Activated naive CD4-positive, alpha-beta T cell treated with anti-CD3 and anti-CD28 coated beads, Interleukin-2, amount 50 U/mL, for 16 hours (primary cell): ENCODE measurements around the gene ECT2.
"Not testable (repeated sequence)": the region's sequence is repeated elsewhere in the genome, so short reads cannot be mapped to it uniquely, and the experiment has no call there.

ENCODE experiments used
- DNase-seq: peaks from one replicate; pipeline ENCODE4 v3.0.0-alpha.2; 2020

The ECT2 gene

GRCh38 chr3:172749230-172749965 is 1.1 kb upstream of the ECT2 start:
- no peak for DNase-seq

- DNase-seq = no peak
Observed at GRCh38 chr3:172750069-172750367, 508 bp upstream of the ECT2 start.

DNA sequence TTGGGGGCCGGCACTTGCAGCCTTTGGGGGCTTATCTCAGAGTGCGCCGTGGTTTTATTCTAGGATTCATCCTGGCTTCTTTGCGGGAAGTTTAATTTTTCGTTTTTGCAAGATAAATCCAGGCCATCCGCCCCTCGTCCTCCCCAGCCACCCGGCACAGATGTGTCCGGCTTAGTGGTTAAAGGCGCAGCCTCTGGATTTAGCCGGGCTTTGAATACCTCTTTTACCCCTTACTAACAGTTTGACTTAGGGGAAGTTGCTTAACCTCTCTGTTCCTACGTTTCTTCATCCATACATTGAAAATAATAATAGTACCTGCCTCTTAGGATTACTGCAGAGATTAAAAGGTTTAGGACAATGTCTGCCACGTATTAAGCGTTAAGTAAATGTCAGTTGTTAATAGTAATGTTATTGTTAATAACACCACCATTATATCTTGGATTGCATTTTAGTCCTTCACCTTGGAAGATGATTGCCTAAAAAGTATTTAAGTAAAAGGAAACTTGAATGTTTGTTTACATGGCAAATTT is 714 bp downstream of the ECT2 start:
- DNase-seq = no peak

GRCh38 chr3:172752651-172753050 is 2.1 kb downstream of the ECT2 start:
- no peak for DNase-seq

- no peak for DNase-seq
Observed at GRCh38 chr3:172753125-172753524, 2.6 kb downstream of the ECT2 start.

DNA sequence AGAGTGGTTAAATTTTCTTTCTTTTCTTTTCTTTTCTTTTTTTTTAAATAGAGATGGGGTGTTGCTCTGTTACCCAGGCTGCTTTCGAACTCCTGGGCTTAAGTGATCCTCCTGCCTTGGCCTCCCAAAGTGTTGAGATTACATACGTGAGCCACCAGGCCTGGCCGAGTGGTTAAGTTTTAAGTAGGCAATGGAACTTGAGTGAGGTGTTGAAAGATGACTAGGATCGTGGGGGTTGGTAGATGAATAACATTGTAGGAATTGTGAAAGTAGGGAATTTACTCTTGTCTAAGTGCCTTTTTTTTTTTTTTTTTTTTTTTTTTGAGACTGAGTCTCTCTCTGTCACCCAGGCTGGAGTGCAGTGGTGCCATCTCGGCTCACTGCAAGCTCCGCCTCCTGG is 9.9 kb downstream of the ECT2 start:
- DNase-seq = not testable (repeated sequence)

DNA sequence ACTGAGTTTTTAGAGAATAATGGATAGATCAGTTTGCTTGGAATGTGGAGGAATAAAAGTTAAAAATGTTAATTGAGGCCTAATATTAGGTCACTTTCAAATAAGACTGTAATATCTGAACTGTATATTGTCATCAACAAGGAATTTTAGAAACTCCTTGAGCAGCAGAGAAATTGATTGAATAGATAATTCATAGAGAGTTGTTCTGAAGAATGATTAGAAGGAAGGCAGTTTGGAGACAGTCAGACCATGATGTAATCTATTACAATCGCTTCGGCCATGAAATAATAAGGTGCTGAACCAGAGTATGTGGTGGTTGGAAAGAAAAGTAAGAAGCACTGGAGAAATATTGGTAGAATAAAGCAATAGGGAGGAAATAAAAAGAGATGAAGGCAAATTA is 15.7 kb downstream of the ECT2 start:
- DNase-seq = no peak

DNA sequence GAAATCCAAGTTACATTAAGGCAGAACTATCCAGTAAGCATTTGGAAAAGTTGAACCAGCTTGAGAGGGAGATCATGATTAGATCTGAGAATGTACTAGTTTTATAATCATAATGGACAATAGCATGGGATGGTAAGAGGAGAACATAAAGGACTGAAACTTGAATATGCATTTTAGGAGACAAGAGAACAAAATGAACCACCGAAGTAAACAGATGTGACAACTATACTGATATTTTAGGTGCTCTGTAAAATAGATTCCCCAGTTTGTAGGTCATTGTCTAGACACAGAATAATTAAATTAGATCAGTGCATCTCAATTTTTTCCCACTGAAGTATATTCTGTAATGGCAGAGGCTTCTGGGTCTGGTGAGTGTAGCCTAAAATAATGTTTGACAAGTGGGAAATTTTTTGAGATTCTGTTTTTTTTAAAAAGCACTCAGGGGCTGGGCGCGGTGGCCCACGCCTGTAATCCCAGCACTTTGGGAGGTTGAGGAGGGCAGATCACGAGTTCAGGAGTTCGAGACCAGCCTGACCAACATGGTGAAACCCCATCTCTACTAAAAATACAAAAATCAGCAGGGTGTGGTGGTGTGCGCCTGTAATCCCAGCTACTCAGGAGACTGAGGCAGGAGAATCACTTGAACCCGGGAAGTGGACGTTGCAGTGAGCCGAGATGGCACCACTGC is 16.3 kb downstream of the ECT2 start:
- no peak for DNase-seq

GRCh38 chr3:172770382-172770781 is 19.9 kb downstream of the ECT2 start:
- DNase-seq = no peak

DNA sequence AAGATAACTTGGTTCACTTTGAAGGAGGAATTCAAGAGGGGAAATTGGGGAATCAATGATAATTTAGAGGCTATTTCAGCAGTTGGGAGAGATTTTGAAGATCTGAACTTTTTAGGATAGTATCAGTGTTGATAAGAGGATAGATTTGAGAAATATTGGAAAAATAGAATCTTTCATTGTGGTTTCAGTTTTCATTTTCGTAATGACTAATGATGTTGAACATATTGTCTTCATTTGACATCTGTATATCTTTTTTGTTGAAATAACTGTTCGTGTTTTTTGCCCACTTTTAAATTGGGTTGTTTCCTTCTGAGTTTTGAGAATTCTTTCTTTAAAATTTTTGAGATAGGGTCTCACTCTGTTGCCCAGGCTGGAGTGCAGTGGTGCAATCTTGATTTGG is 21.1 kb downstream of the ECT2 start:
- no peak for DNase-seq

DNA sequence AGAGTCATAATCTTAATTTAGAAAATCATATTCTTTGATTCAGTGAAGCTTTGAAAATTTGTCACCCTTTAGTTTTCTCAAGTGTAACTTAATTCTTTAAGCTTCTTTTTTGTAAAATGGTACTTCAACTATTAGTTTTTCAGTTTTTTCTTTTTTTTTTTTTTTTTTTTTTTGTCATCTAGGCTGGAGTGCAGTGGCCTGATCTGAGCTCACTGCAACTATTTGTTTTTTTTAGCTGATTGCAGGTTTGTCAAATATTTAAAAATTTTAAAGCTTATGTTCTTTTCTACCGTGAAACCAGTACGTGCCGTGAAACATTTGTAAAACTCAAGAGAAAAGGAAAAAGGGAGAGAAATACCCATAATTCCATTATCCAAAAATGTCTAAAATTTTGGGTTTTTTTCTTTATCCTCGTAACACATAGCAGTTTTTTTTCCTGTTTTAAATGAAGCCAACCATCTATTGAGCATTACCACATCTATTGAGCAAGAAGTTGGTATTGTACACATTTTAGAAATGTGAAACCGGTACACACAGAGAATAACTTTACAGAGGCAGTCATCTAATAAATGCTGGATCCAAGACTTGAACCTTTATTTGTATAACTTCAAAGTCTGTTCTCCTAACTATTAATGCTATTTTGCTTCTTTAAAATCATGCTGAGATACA is 25.7 kb downstream of the ECT2 start:
- DNase-seq = no peak

DNA sequence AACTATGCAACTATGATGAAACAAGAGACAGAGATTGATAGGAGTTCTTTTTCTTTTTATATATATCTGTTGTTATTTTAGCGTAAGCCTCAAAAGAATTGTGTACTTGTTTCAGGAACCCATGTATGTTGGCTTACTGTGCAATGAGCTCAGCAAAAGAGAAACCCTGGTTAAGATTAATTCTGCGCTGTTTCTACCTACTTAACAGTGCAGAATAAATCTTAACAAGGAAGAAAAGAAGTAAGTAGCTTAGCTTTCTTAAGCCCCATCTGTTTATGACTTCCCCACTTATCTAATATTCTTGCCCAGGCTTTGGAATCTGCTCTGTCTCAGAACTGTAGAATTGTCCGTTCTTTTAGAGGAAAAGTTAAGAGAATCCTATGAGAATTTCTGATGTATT is 27.4 kb downstream of the ECT2 start:
- DNase-seq = no peak

- DNase-seq = no peak
Observed at GRCh38 chr3:172782235-172782634, 31.7 kb downstream of the ECT2 start.

DNA sequence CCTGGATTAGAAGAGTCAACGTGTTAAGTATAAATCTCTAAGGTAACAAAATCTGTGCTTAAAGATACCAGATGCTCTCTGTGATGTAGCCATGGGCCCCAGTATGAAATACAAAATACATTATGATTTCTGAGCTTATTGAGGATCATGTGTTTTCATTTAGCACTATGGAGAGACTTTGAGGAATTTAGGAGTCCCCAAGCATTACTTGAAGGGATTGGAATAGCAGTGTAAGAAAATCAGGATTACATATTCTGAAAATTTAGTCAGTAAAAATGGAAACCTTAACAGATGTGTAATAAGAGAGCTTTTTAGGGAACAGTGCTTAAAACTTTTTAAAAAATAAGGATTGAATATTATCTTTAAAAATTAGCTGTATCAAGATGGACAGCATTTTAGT is 35.5 kb downstream of the ECT2 start:
- DNase-seq = no peak

DNA sequence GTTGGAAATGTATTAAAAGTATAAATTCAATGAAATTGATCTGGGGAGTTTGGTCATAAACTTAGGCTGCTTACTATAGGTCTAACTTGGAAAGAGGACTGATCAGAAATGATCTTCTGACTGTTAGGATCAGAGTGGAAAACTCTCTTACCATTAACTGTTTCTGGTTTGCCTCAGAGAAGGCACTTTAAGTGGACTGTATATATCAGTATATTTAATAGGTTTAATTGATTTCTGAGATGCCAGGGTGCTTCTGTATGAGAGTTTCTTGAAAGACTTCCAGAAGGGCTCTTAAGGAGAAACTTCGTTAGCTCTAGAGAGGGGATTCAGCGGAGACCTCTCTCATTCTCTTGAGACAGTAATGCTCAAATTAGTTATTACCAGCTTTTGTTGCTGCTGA is 36.5 kb downstream of the ECT2 start:
- no peak for DNase-seq

DNA sequence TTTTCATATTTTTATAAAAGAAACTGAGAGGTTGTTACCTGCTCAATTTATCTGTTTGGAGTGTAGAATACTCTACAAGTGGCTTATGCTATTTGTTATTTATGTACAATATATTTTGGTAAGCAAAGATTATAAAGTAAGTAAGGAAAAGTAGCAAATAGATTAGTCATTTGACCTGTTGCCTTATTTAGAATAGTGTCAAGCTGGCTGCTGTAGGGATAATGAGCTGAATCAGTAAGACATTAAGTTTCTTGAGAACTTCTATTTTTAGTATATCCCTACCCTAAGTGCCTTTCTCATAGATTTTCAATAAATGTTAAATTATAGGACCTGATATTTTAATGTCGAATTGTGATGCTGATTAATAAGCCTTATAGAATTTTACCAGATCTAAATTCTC is 37.2 kb downstream of the ECT2 start:
- no peak for DNase-seq

DNA sequence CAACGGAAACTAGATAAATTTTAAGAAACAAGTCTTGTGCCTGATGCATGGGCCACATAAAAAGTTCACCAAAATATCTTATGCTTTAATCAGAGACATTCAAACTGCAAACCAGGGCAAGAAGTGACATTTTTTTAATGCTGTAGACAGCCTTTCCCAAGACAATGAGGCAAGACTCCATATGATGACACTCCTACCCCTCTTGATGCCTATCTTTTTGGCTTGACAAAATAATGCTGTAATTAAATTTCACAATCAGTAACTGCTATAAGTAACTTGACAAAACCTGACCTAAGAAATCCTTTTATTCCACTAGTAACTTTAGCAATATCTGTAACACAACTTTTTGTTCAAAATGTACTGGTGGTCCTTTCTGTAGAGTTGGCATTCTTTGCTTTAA is 48.7 kb downstream of the ECT2 start:
- no peak for DNase-seq

DNA sequence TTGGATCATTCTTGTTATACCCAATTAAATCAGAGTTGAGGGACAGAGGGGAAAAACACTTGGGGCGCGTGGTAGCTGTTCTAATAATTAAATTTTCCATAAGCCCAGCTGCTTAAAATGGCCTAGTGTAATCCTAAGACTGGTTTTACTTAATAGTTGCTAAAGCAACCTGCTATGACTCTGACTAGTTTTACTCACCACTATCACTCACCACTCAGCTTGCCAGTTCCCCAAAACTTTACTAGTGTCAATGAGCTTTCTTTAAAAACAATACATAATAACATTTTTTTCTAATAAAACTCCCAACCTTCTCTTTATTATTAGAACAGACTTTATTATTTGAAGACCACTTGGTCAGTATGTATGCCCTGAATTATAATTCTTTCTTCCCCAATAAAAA is 49.6 kb downstream of the ECT2 start:
- no peak for DNase-seq

DNA sequence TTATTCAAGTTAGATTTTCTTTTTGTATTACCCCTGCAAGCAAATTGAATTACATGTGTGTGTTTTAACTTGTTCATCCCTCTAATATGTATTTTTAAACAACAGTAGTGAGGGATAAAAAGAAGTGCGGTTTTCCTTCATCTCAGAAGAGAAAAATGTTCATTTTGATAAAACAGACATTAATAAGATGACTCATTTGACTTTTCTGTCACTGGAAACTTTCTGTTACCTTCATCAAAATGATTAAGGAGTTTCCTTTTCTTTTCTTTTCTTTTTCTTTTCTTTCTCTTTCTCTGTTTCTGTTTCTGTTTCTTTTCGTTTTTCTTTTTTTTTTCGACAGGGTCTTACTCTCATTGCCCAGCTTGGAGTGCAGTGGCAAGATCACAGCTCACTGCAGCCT is 53.0 kb downstream of the ECT2 start:
- DNase-seq = no peak

GRCh38 chr3:172804323-172804722 is 53.8 kb downstream of the ECT2 start:
- DNase-seq = no peak

DNA sequence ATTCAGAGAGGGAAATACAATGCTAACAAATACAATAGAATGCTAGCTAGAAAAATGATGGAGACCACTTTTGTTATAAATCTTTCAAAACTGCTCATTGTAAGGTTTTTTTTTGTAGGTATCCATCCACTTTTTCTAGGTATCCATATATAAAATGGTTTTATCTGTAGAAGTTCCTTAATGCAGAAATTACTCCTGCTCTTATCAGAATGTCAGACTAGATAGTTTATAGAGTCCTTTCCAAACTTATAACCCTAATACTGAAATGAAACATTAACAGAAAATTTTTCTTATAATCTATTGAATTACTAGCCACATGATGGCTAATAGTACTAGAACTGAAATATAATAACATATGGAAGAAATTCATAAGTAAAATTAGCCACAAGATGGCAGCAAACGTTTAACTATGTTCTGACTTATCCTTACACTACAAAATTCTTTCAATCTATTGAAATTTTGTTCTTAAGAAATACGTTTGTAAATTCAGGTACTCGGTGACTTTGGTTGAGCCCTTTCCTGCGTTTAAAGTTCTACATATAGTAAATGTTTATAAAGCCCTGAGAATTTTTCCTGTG is 58.5 kb downstream of the ECT2 start:
- DNase-seq = no peak

DNA sequence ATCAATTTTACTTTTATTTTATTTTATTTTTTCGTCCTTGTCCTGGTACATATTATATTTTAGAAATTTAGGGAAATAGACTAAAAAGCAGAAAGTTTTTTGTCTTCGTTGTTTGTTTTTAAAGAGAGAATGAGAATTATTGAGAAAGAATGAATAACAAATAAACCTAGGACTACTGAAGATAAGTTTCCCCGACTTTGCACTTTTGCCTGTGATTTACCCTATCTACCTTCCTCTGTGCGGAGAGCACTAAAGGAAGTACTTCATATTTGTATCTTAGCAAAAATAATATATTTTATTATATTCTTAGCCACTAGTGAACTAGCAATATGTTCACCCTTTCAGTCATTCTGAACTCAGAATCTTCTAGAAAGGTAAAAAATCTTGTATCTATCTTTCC is 60.6 kb downstream of the ECT2 start:
- DNase-seq = no peak

DNA sequence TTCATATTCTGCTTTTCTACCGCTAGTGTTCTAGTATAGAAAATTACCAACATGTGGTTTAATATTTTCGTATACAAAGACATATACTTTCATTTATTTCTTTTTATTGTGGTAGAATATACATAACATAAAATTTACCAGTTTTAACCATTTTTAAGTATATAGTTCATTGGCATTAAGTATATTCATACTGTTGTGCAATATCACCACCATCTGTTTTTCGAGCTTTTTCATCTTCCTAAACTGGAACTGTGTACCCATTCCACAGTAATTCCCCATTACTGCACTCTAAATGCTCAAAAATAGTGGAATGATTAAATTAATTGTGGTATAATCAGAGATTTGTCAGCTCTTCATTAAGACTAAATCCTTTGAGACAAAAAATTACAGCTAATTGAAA is 62.9 kb downstream of the ECT2 start:
- DNase-seq = no peak

GRCh38 chr3:172814738-172815137 is 64.2 kb downstream of the ECT2 start:
- DNase-seq = no peak
